H9 (cell line): ENCODE measurements around the gene GGA1. TPM values are rescaled to one million over a fixed set of nuclear protein-coding genes. Genes with fewer than 3 reads are reported as not detected.

ENCODE experiments used
- DNase-seq: peaks from one replicate; pipeline ENCODE4 v3.0.0-alpha.2; 2017
- H2AFZ ChIP-seq: one replicate; pipeline ENCODE4 v1.6.1; 2013; ENCODE audit warnings: mild to moderate bottlenecking, low read length, control low read depth, moderate library complexity
- H2AK5ac ChIP-seq: 2 replicates; pipeline ENCODE4 v1.6.1; 2013; ENCODE audit warnings: low read length, control low read depth, mixed read lengths; ENCODE audit not compliant: insufficient read length
- H2BK120ac ChIP-seq: one replicate; pipeline ENCODE4 v1.6.1; 2013; ENCODE audit warnings: low read depth, mild to moderate bottlenecking, low read length, control low read depth, inconsistent platforms; ENCODE audit not compliant: poor library complexity, severe bottlenecking
- H2BK12ac ChIP-seq: 2 replicates; pipeline ENCODE4 v1.6.1; 2013; ENCODE audit warnings: low read length, control low read depth, mixed read lengths, low read depth; ENCODE audit not compliant: insufficient read length
- H2BK15ac ChIP-seq: 2 replicates; pipeline ENCODE4 v1.6.1; 2013; ENCODE audit warnings: low read depth, low read length, control low read depth
- H2BK20ac ChIP-seq: one replicate; pipeline ENCODE4 v1.6.1; 2013; ENCODE audit warnings: low read depth, mild to moderate bottlenecking, low read length, control low read depth, inconsistent platforms; ENCODE audit not compliant: poor library complexity, severe bottlenecking
- H2BK5ac ChIP-seq: 2 replicates; pipeline ENCODE4 v1.6.1; 2013; ENCODE audit warnings: low read length, control low read depth, mixed read lengths; ENCODE audit not compliant: insufficient read length
- H3K14ac ChIP-seq: 2 replicates; pipeline ENCODE4 v1.6.1; 2013; ENCODE audit warnings: low read length, control low read depth; ENCODE audit not compliant: insufficient read depth
- H3K18ac ChIP-seq: 2 replicates; pipeline ENCODE4 v1.6.1; 2013; ENCODE audit warnings: low read depth, mild to moderate bottlenecking, mixed read lengths, low read length, control low read depth; ENCODE audit not compliant: insufficient read length
- H3K23ac ChIP-seq: 2 replicates; pipeline ENCODE4 v1.6.1; 2013; ENCODE audit warnings: low read length, control low read depth, mixed read lengths, low read depth; ENCODE audit not compliant: insufficient read length
- H3K23me2 ChIP-seq: 2 replicates; pipeline ENCODE4 v1.6.1; 2013; ENCODE audit warnings: low read depth, mild to moderate bottlenecking, mixed read lengths, low read length, control low read depth; ENCODE audit not compliant: insufficient read length, poor library complexity, severe bottlenecking
- H3K27ac ChIP-seq: 2 replicates; pipeline ENCODE4 v1.5.1; 2013; ENCODE audit warnings: low read length, control low read depth, mixed read lengths, low read depth; ENCODE audit not compliant: insufficient read length
- H3K27me3 ChIP-seq: 2 replicates; pipeline ENCODE4 v1.6.1; 2013; ENCODE audit warnings: low read length, control low read depth, inconsistent platforms; ENCODE audit not compliant: insufficient read depth
- H3K4ac ChIP-seq: 2 replicates; pipeline ENCODE4 v1.6.1; 2013; ENCODE audit warnings: low read depth, mild to moderate bottlenecking, control low read depth, inconsistent platforms, low read length, moderate library complexity
- H3K4me1 ChIP-seq: 2 replicates; pipeline ENCODE4 v1.6.1; 2013; ENCODE audit warnings: low read length, control low read depth, inconsistent platforms; ENCODE audit not compliant: insufficient read depth
- H3K4me2 ChIP-seq: 2 replicates; pipeline ENCODE4 v1.6.1; 2013; ENCODE audit warnings: low read length, control low read depth, mixed read lengths; ENCODE audit not compliant: insufficient read length, insufficient read depth
- H3K56ac ChIP-seq: 2 replicates; pipeline ENCODE4 v1.6.1; 2013; ENCODE audit warnings: low read depth, mild to moderate bottlenecking, mixed read lengths, low read length, control low read depth; ENCODE audit not compliant: insufficient read length
- H3K79me1 ChIP-seq: 2 replicates; pipeline ENCODE4 v1.6.1; 2013; ENCODE audit warnings: low read depth, mild to moderate bottlenecking, moderate library complexity, low read length, control low read depth, inconsistent platforms; ENCODE audit not compliant: insufficient read depth, poor library complexity, severe bottlenecking
- H3K79me2 ChIP-seq: 2 replicates; pipeline ENCODE4 v1.6.1; 2013; ENCODE audit warnings: low read length, control low read depth, inconsistent platforms; ENCODE audit not compliant: insufficient read depth
- H3K9ac ChIP-seq: 2 replicates; pipeline ENCODE4 v1.6.1; 2013; ENCODE audit warnings: low read length, control low read depth, mixed read lengths; ENCODE audit not compliant: insufficient read length; ENCODE audit errors: extremely low read depth
- H3K9me3 ChIP-seq: one replicate; pipeline ENCODE4 v1.6.1; 2013; ENCODE audit warnings: low read depth, low read length, inconsistent platforms; ENCODE audit not compliant: control insufficient read depth
- H3T11ph ChIP-seq: one replicate; pipeline ENCODE4 v1.6.1; 2013; ENCODE audit warnings: mild to moderate bottlenecking, low read length, control low read depth, inconsistent platforms
- H4K20me1 ChIP-seq: one replicate; pipeline ENCODE4 v1.6.1; 2013; ENCODE audit not compliant: control insufficient read depth, insufficient read length, insufficient read depth
- H4K5ac ChIP-seq: 2 replicates; pipeline ENCODE4 v1.6.1; 2013; ENCODE audit warnings: low read depth, mild to moderate bottlenecking, mixed read lengths, low read length, control low read depth; ENCODE audit not compliant: insufficient read length
- H4K8ac ChIP-seq: replicated peaks from 2 replicates; pipeline ENCODE4 v1.6.1; 2013; ENCODE audit warnings: low read length, control low read depth, mixed read lengths, low read depth; ENCODE audit not compliant: insufficient read length
- H4K91ac ChIP-seq: 2 replicates; pipeline ENCODE4 v1.6.1; 2013; ENCODE audit warnings: low read depth, mild to moderate bottlenecking, moderate library complexity, mixed read lengths, low read length, control low read depth; ENCODE audit not compliant: insufficient read length
- H3K27ac Mint-ChIP-seq, 3 experiments: 2 replicates in 2 of 3; 3 replicates in 1 of 3; pipeline ENCODE4 v1.8.0; 2020 to 2021; ENCODE audit warnings: mixed read lengths in 3 of 3, mild to moderate bottlenecking in 1 of 3, moderate library complexity in 1 of 3
- H3K27me3 Mint-ChIP-seq: 2 replicates; pipeline ENCODE4 v1.8.0; 2021; ENCODE audit warnings: low read depth, mild to moderate bottlenecking, moderate library complexity, mixed read lengths
- H3K36me3 Mint-ChIP-seq, 3 experiments: 2 replicates in 2 of 3; 3 replicates in 1 of 3; pipeline ENCODE4 v1.8.0; 2020 to 2021; ENCODE audit warnings: low read depth in 3 of 3, mixed read lengths in 3 of 3; ENCODE audit not compliant: insufficient read depth in 1 of 3
- H3K4me1 Mint-ChIP-seq, 2 experiments: 2 replicates each; pipeline ENCODE4 v1.8.0; 2020; ENCODE audit warnings: mixed read lengths in 2 of 2
- H3K4me3 Mint-ChIP-seq, 2 experiments: 2 replicates in 1 of 2; 3 replicates in 1 of 2; pipeline ENCODE4 v1.8.0; 2020 to 2021; ENCODE audit warnings: mild to moderate bottlenecking in 2 of 2, mixed read lengths in 2 of 2, moderate library complexity in 1 of 2
- H3K9me3 Mint-ChIP-seq, 2 experiments: 2 replicates in 1 of 2; 3 replicates in 1 of 2; pipeline ENCODE4 v1.8.0; 2020; ENCODE audit warnings: mild to moderate bottlenecking in 2 of 2, mixed read lengths in 2 of 2, moderate library complexity in 1 of 2
- CTCF ChIP-seq: fragments of 200-600 bp; sonication (generic); conservative IDR thresholded peaks from 3 replicates; pipeline ENCODE4 v1.8.0; 2021; ENCODE audit warnings: antibody characterized with exemption, mild to moderate bottlenecking
- WGBS: extraction: QIAGEN DNeasy Blood & Tissue Kit; methylation state at CpG from one replicate; pipeline ENCODE4 v1.1.7; 2013; ENCODE audit warnings: missing lambda C conversion rate, low lambda C conversion rate, mixed read lengths; ENCODE audit not compliant: insufficient read length; ENCODE audit errors: extremely low coverage; 5-methylcytosine and 5-hydroxymethylcytosine counted together
- total RNA-seq: library from RNA; stranded (reverse); gene quantifications from 2 replicates; pipeline ENCODE4 v1.2.1, GENCODE V29; 2021

The GGA1 gene
- total RNA-seq, 1 experiment from 2014 or later = 61.7 TPM

- H3K79me2 ChIP-seq = no peaks in the 10 kb centered on the region
- H3K9ac ChIP-seq = no peak overlapping the region
- no peak overlapping the region for H3K27ac ChIP-seq
- H2BK15ac ChIP-seq = no peak overlapping the region
- H3K27me3 ChIP-seq = no peaks in the 10 kb centered on the region
- no peaks in the 10 kb centered on the region for H3K9me3 ChIP-seq
- no peaks in the 10 kb centered on the region for H3K4me1 ChIP-seq
- H3K56ac ChIP-seq = no peak overlapping the region
- no peak overlapping the region for H3K18ac ChIP-seq
- H3K14ac ChIP-seq = no peak overlapping the region
- no peaks in the 10 kb centered on the region for H3K9me3 Mint-ChIP-seq
- no peak overlapping the region for H2BK20ac ChIP-seq
- H2AK5ac ChIP-seq = no peak overlapping the region
- no peak overlapping the region for H3K27ac Mint-ChIP-seq
- H3K36me3 Mint-ChIP-seq = no peaks in the 10 kb centered on the region; a peak in 1 of 7 replicates
- H4K20me1 ChIP-seq = no peaks in the 10 kb centered on the region
- DNase-seq = no peak
- H3K23me2 ChIP-seq = peaks cover 5% of the 10 kb centered on the region
- H3K27me3 Mint-ChIP-seq = peaks cover 4% of the 10 kb centered on the region
- H2BK12ac ChIP-seq = no peak overlapping the region
- no peak overlapping the region for H2BK120ac ChIP-seq
- no peak overlapping the region for H3K23ac ChIP-seq
- peaks cover 7 to 17% of the 10 kb centered on the region in 2 experiments for H3K4me1 Mint-ChIP-seq
- no peak overlapping the region for H4K91ac ChIP-seq
- no peak overlapping the region for H4K5ac ChIP-seq
- no peak overlapping the region for H2AFZ ChIP-seq
- no peak overlapping the region for H3T11ph ChIP-seq
- H4K8ac ChIP-seq = no peak overlapping the region
- TF ChIP-seq CTCF = no peak
- H3K79me1 ChIP-seq = no peaks in the 10 kb centered on the region
- no peak overlapping the region for H2BK5ac ChIP-seq
- WGBS = no CpG with 5 or more reads among the region's 2 CpGs
- no peak overlapping the region for H3K4me3 Mint-ChIP-seq
- no peak overlapping the region for H3K4me2 ChIP-seq
- H3K4ac ChIP-seq = no peak overlapping the region
Measured at GRCh38 chr22:37681001-37681424, 72.4 kb downstream of the GGA1 start.
